Measurements from ENCODE around the gene NOXO1.

DNA sequence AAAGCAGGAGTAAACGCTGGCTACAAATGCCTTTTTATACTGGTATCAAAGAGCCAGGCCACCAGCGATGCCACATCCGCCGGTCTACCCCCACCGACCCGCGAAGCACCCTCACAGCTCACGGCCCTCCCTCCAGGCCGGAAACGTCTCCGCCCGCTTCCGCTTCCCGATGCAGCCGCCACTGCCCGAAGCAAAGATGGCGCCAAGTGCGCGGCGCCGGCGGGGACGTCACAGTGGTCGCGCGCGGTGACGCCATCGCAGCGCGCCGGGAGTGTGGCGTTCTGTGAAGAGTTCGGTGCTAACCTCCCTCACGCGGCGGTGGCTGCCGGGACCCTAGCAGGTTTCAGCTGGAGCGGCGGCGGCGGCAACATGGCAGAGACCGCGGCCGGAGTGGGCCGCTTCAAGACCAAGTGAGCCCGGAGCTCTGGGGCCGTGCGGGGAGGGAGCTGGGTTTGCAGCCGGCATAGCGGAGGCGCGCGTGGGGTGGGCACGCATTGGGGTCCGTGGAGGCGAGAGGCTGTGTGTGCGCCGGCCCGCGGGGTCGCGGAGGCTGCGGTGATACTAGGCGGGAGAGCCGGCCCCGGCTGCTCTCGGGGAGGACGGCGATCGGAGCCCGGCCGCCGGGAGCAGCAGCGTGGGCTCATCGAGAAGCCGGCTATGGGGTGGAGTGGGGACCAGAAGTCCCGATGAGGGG is 9.3 kb downstream of the NOXO1 start, which contains the start of gene TBL3:
- no peak for TF ChIP-seq CTCF (conservative IDR thresholded peaks at IDR 0.05; ENCODE audit: low read depth, low read length)
- no peak for TF ChIP-seq EZH2 (IDR thresholded peaks at IDR 0.05; ENCODE audit: borderline replicate concordance, low read depth, low read length, poor library complexity, severe bottlenecking)

Measured in A673 (cell line).